ENCODE data around the gene FRMD4B.
"Not testable (repeated sequence)": the region's sequence is repeated elsewhere in the genome, so short reads cannot be mapped to it uniquely, and the experiment has no call there.

The FRMD4B gene

GRCh38 chr3:69328103-69328962 lies 57.6 kb downstream of the FRMD4B start:
- H3K36me3 ChIP-seq = no peaks in the 10 kb centered on the region
- no peak for DNase-seq
- no peak for TF ChIP-seq CTCF (IDR thresholded peaks at IDR 0.05)
- H3K4me3 ChIP-seq = no peak overlapping the region
- H3K27ac ChIP-seq = peak overlapping the region; percentile 12 to 27
- H3K9me3 ChIP-seq = no peaks in the 10 kb centered on the region
- intact Hi-C loops (cut with DNase I; ENCODE audit: low total_unique reads) = no loop called here
- no peaks in the 10 kb centered on the region for H3K27me3 ChIP-seq
- H3K4me1 ChIP-seq = peaks cover 0 to 24% (median 0%) of the 10 kb centered on the region in 4 donors

- intact Hi-C loops (cut with DNase I; ENCODE audit: low total_unique reads) = no loop called here
- Histone ChIP-seq H3K9me3 (no peaks in the 10 kb centered on the region), H3K4me1 (peaks cover 0 to 24% (median 0%) of the 10 kb centered on the region in 4 donors), H3K4me3 (no peak overlapping the region), H3K36me3 (no peaks in the 10 kb centered on the region), H3K27ac (peak overlapping the region; percentile 14 to 23), H3K27me3 (no peaks in the 10 kb centered on the region)
- TF ChIP-seq CTCF (IDR thresholded peaks at IDR 0.05) = no peak
- DNase-seq = no peak
Measured at GRCh38 chr3:69326855-69327300, 59.0 kb downstream of the FRMD4B start.

- no peak for TF ChIP-seq CTCF (IDR thresholded peaks at IDR 0.05)
- Histone ChIP-seq H3K36me3 (no peaks in the 10 kb centered on the region), H3K9me3 (no peaks in the 10 kb centered on the region), H3K27me3 (no peaks in the 10 kb centered on the region), H3K27ac (peak overlapping the region in 1 of 2 donors; percentile 27), H3K4me3 (no peak overlapping the region), H3K4me1 (peaks cover 0 to 21% (median 0%) of the 10 kb centered on the region in 4 donors)
- DNase-seq = no peak
- intact Hi-C loops (cut with DNase I; ENCODE audit: low total_unique reads) = no loop called here
Measured at GRCh38 chr3:69325151-69325550, 60.7 kb downstream of the FRMD4B start.

GRCh38 chr3:69324362-69325025 lies 61.4 kb downstream of the FRMD4B start:
- no peaks in the 10 kb centered on the region for H3K9me3 ChIP-seq
- no peak overlapping the region for H3K27ac ChIP-seq
- intact Hi-C loops (cut with DNase I; ENCODE audit: low total_unique reads) = no loop called here
- H3K4me3 ChIP-seq = no peak overlapping the region
- H3K4me1 ChIP-seq = peaks cover 0 to 21% (median 0%) of the 10 kb centered on the region in 4 donors
- peak in 1 of 2 donors; percentile 30 for DNase-seq
- no peaks in the 10 kb centered on the region for H3K36me3 ChIP-seq
- TF ChIP-seq CTCF (IDR thresholded peaks at IDR 0.05) = no peak
- no peaks in the 10 kb centered on the region for H3K27me3 ChIP-seq

- intact Hi-C loops (cut with DNase I; ENCODE audit: low total_unique reads) = no loop called here
- no peak for TF ChIP-seq CTCF (IDR thresholded peaks at IDR 0.05)
- Histone ChIP-seq H3K27ac (no peak overlapping the region), H3K27me3 (no peaks in the 10 kb centered on the region), H3K4me1 (peaks cover 0 to 21% (median 0%) of the 10 kb centered on the region in 4 donors), H3K9me3 (no peaks in the 10 kb centered on the region), H3K4me3 (no peak overlapping the region), H3K36me3 (no peaks in the 10 kb centered on the region)
- DNase-seq = no peak
Measured at GRCh38 chr3:69323941-69324340, 61.9 kb downstream of the FRMD4B start.

- intact Hi-C loops (cut with DNase I; ENCODE audit: low total_unique reads); H3K27me3 ChIP-seq; H3K36me3 ChIP-seq; H3K4me3 ChIP-seq; H3K9me3 ChIP-seq; DNase-seq; H3K27ac ChIP-seq: not testable (repeated sequence)
- H3K4me1 ChIP-seq = peaks cover 0 to 21% (median 0%) of the 10 kb centered on the region in 4 donors
Measured at GRCh38 chr3:69322512-69322911, 63.4 kb downstream of the FRMD4B start.
